K562 (cell line): ENCODE data around the gene ZNF506. TPM values are rescaled to one million over a fixed set of nuclear protein-coding genes. Genes with fewer than 3 reads are reported as not detected.
A peak's percentile ranks its signal among the peaks of the same experiment; 100 is the strongest.

ENCODE experiments used
- CGGBP1 ChIP-seq: fragments of 250-450 bp; sonication (Bioruptor Pico); IDR thresholded peaks from 2 replicates; pipeline ENCODE4 v1.9.0; 2021; ENCODE audit warnings: mild to moderate bottlenecking
- CHD4 ChIP-seq: fragments of 200-600 bp; sonication (generic); IDR thresholded peaks from 3 replicates; pipeline ENCODE4 v1.6.1; 2012; ENCODE audit warnings: low read depth, mild to moderate bottlenecking, mixed read lengths, low read length, inconsistent platforms; ENCODE audit not compliant: insufficient read depth, insufficient replicate concordance, poor library complexity, severe bottlenecking
- CTBP1 ChIP-seq: fragments of 450-650 bp; IDR thresholded peaks from 2 replicates; pipeline ENCODE4 v1.6.1; 2016; ENCODE audit warnings: borderline replicate concordance
- DDX20 ChIP-seq: fragments of 450-650 bp; IDR thresholded peaks from 2 replicates; pipeline ENCODE4 v1.6.1; 2016; ENCODE audit warnings: missing genetic modification characterization, low read depth, mild to moderate bottlenecking, missing compliant biosample characterization, moderate library complexity
- EP300 ChIP-seq: IDR thresholded peaks from 2 replicates; pipeline ENCODE4 v1.6.1; 2012; ENCODE audit warnings: low read length, improper control_type of control experiment
- FOXP1 ChIP-seq: sonication (generic); formaldehyde crosslinking; IDR thresholded peaks from 2 replicates; pipeline ENCODE4 v1.8.0; 2022; ENCODE audit warnings: mild to moderate bottlenecking, missing genetic modification reagents
- GATA2 ChIP-seq: sonication (generic); formaldehyde crosslinking; IDR thresholded peaks from 2 replicates; pipeline ENCODE4 v1.4.0; 2020; ENCODE audit warnings: mild to moderate bottlenecking, missing genetic modification reagents
- IRF1 ChIP-seq: sonication (generic); formaldehyde crosslinking; IDR thresholded peaks from 2 replicates; pipeline ENCODE4 v1.8.0; 2022; ENCODE audit warnings: missing genetic modification reagents, mild to moderate bottlenecking, borderline replicate concordance
- MYNN ChIP-seq, 2 experiments: sonication (generic); formaldehyde crosslinking in 1 of 2; IDR thresholded peaks; 2 replicates each; pipeline versions ENCODE4 v1.5.0 to v1.6.1; 2016 to 2020; ENCODE audit warnings: antibody characterized with exemption in 1 of 2, missing genetic modification reagents in 1 of 2
- SFPQ ChIP-seq: fragments of 200-400 bp; formaldehyde crosslinking; IDR thresholded peaks from 2 replicates; pipeline ENCODE4 v1.6.1; 2017; ENCODE audit warnings: mild to moderate bottlenecking, low read depth, low read length, moderate library complexity
- SRF ChIP-seq, 2 experiments: fragments of 250-450, 450-650 bp in 1 of 2; sonication (Bioruptor Pico) in 1 of 2; sonication (generic) in 1 of 2; formaldehyde crosslinking; IDR thresholded peaks; 2 replicates each; pipeline versions ENCODE4 v1.5.0 to v1.5.1; 2020 to 2022; ENCODE audit warnings: mild to moderate bottlenecking in 1 of 2, missing genetic modification reagents in 1 of 2
- SRSF3 ChIP-seq: fragments of 200-400 bp; formaldehyde crosslinking; IDR thresholded peaks from 2 replicates; pipeline ENCODE4 v1.6.1; 2016; ENCODE audit warnings: mild to moderate bottlenecking, low read length, moderate library complexity; ENCODE audit not compliant: insufficient read depth
- ZNF175 ChIP-seq: fragments of 200-800 bp; sonication (Bioruptor generic); IDR thresholded peaks from 2 replicates; pipeline ENCODE4 v1.6.1; 2016; ENCODE audit warnings: low read depth, mild to moderate bottlenecking, missing genetic modification characterization, missing compliant biosample characterization
- ZNF324 ChIP-seq: fragments of 250-450 bp; sonication (Bioruptor Pico); IDR thresholded peaks from 2 replicates; pipeline ENCODE4 v1.4.0; 2020; ENCODE audit warnings: mild to moderate bottlenecking
- ZNF408 ChIP-seq: fragments of 250-450 bp; sonication (Bioruptor Pico); IDR thresholded peaks from 2 replicates; pipeline ENCODE4 v1.4.0; 2020; ENCODE audit warnings: low read depth, mild to moderate bottlenecking, moderate library complexity
- ZNF589 ChIP-seq: fragments of 200-800 bp; sonication (Bioruptor generic); IDR thresholded peaks from 2 replicates; pipeline ENCODE4 v1.6.1; 2016; ENCODE audit warnings: low read depth, missing genetic modification characterization, missing compliant biosample characterization
- ZNF668 ChIP-seq: fragments of 250-450 bp; sonication (Bioruptor Pico); IDR thresholded peaks from 2 replicates; pipeline ENCODE4 v1.8.0; 2022; ENCODE audit warnings: mild to moderate bottlenecking, inconsistent platforms
- polyA plus RNA-seq, 8 experiments: library from polyadenylated mRNA; depleted of rRNA in 4 of 8; stranded (reverse) in 5 of 8; unstranded in 3 of 8; fragments of >200 nt; fragmentation: Nextera tagmentation in 2 of 8; fragmentation: Illumina TruSeq in 1 of 8; extraction: Ambion mirVana in 2 of 8; extraction: Trizol in 1 of 8; gene quantifications; 2 replicates each; pipeline versions ENCODE4 v1.2.1 to v1.2.3, GENCODE V29; 2011 to 2014; ENCODE audit warnings: inconsistent platforms in 1 of 8, missing spikeins in 1 of 8
- total RNA-seq, 7 experiments: library from RNA; depleted of rRNA in 6 of 7; stranded (reverse); fragments of >200 nt in 6 of 7; fragmentation: Illumina TruSeq in 2 of 7; extraction: Trizol in 2 of 7; gene quantifications; 2 replicates each; pipeline versions ENCODE4 v1.2.1 to v1.2.3, GENCODE V29; 2011 to 2021; ENCODE audit warnings: low replicate concordance in 1 of 7
- TF ChIP-seq, protein P1 (sequence below), 2 experiments: fragments of 200-800 bp in 1 of 2; sonication (Bioruptor generic) in 1 of 2; sonication (generic) in 1 of 2; formaldehyde crosslinking in 1 of 2; IDR thresholded peaks in 1 of 2; conservative IDR thresholded peaks in 1 of 2; 2 replicates each; pipeline versions ENCODE4 v1.5.0 to v1.6.1; 2016 to 2020; ENCODE audit warnings: missing compliant biosample characterization in 1 of 2, missing genetic modification characterization in 1 of 2, missing genetic modification reagents in 1 of 2
- TF ChIP-seq, protein P2 (sequence below): fragments of 450-650 bp; formaldehyde crosslinking; IDR thresholded peaks from 2 replicates; pipeline ENCODE4 v1.4.0; 2022; ENCODE audit warnings: missing genetic modification characterization

Gene ZNF506
- total and polyA plus RNA-seq, 9 of the 15 experiments (the other 6 are each of a cell fraction or from before 2014, with no cell fraction given): 0.03 to 0.44 (median 0.14) TPM; not detected in 2

DNA sequence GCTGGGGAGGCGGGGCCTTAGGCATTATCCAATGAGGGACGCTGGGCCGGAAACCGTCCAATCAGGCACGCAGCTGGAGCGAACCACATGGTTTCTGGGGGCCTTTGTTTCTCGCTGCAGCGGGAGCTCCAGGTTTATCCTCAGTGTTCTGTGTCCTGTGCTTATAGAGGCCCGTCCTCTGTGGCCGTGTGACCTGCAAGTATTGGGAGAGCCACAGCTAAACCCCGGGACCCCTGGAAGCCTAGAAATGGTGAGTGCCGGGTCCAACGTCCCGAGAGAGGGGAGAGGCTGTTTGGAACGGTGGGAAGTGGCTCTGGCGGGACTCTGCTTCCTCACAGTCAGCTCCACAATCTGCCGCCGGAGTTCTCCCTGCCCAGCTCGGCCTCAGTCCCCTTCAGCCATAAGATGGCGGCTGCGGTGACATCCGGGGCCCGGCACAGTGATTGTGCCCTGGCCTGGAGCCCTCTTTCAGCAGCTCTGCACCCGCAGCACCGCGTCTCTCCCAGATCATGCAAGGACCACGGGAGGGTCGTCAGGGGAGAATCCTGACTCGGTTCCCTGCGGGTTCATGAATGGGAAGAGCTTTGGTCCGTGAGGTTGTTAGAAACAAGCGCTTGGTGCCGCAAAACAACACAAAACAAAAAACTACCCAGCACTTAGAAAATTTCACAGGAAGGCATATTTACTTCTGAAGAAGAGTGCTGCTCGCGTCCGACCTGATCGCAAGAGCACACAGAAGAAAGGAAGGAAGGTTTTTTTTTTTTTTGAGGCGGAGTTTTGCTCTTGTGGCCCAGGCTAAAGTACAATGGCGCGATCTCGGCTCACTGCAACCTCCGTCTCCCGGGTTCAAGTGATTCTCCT, 44.4 kb upstream of the ZNF506 start, which contains the start of gene ZNF253 (continued):
- TF ChIP-seq ZNF668 (no peak), MYNN (IDR thresholded peaks at IDR 0.05) (no peak), MYNN (CRISPR knock-in tag; IDR thresholded peaks at IDR 0.05) (no peak), ZNF175 (no peak), EP300 (no peak), ZNF324 (CRISPR knock-in tag) (no peak), IRF1 (CRISPR knock-in tag) (no peak), ZNF408 (CRISPR knock-in tag) (no peak), CGGBP1 (CRISPR knock-in tag) (peak; percentile 53; the same call in 1 of the 2 replicates), GATA2 (peak; percentile 86; the same call in 1 of the 2 replicates), SFPQ (no peak), FOXP1 (CRISPR knock-in tag) (no peak), SRSF3 (no peak), SRF (CRISPR knock-in tag; IDR thresholded peaks at IDR 0.05) (no peak), CHD4 (no peak), ZNF589 (CRISPR knock-in tag) (no peak), DDX20 (no peak), CTBP1 (peak; percentile 11; the same call in 1 of the 2 replicates)
- TF ChIP-seq, protein P1, sequence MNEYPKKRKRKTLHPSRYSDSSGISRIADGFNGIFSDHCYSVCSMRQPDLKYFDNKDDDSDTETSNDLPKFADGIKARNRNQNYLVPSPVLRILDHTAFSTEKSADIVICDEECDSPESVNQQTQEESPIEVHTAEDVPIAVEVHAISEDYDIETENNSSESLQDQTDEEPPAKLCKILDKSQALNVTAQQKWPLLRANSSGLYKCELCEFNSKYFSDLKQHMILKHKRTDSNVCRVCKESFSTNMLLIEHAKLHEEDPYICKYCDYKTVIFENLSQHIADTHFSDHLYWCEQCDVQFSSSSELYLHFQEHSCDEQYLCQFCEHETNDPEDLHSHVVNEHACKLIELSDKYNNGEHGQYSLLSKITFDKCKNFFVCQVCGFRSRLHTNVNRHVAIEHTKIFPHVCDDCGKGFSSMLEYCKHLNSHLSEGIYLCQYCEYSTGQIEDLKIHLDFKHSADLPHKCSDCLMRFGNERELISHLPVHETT (CRISPR knock-in tag; conservative IDR thresholded peaks at IDR 0.05 in 1 of 2, IDR thresholded peaks at IDR 0.05 in 1 of 2): peak in 1 of 2 experiments; percentile 27; a peak in 1 of 4 replicates
- TF ChIP-seq, protein P2, sequence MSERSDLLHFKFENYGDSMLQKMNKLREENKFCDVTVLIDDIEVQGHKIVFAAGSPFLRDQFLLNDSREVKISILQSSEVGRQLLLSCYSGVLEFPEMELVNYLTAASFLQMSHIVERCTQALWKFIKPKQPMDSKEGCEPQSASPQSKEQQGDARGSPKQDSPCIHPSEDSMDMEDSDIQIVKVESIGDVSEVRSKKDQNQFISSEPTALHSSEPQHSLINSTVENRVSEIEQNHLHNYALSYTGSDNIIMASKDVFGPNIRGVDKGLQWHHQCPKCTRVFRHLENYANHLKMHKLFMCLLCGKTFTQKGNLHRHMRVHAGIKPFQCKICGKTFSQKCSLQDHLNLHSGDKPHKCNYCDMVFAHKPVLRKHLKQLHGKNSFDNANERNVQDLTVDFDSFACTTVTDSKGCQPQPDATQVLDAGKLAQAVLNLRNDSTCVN (CRISPR knock-in tag): no peak
